ENCODE data around the gene CEP250. TPM values are rescaled to one million over a fixed set of nuclear protein-coding genes. Genes with fewer than 3 reads are reported as not detected.

The CEP250 gene
- total RNA-seq, 2 experiments from 2014 or later: 31.6 to 74.4 TPM

DNA sequence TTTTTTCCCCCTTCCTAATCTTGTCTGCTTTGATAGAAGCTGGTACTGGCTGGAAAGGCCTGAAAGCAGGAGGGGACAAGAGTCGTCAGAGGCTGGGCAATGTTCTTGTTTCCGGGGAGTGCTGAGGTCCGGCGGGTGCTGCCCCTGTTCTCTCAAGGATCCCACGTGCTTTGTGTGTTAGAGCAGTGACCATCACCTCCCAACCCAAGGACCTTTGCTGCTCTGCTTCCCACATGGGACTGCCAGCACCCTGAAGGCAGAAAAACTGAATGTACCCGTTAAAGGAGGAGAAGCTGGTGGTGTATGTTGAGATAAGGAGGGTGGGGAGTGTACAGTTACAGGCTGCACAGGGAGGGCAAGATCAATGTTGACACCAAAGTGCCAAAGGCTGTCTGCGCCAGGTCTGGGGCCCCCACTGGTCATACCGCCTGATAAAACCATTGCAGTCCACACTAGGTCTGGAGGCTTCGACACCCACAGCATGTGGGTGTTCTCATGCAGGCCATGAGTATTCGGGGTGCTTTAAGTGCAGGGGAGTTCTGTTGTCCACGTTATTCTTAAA lies 59.1 kb downstream of the CEP250 start:
- Histone ChIP-seq H3K4me1 (ENCODE audit: insufficient read depth, low read length, poor library complexity, severe bottlenecking) (no peaks in the 10 kb centered on the region), H3K9me2 (ENCODE audit: insufficient read depth, low read length) (no peaks in the 10 kb centered on the region), H3K79me2 (ENCODE audit: insufficient read depth, low read depth, low read length) (no peaks in the 10 kb centered on the region), H3K4me2 (ENCODE audit: low read length) (no peak overlapping the region), H3K36me3 (ENCODE audit: insufficient read depth, low read length) (peaks cover 49% of the 10 kb centered on the region), H4K20me1 (ENCODE audit: insufficient read depth, low read length) (no peaks in the 10 kb centered on the region), H3K9me3 (ENCODE audit: low read length) (no peaks in the 10 kb centered on the region), H3K4me3 (ENCODE audit: low read depth, low read length, poor library complexity, severe bottlenecking) (no peak overlapping the region), H2AFZ (ENCODE audit: low read length) (no peak overlapping the region), H3K27ac (ENCODE audit: low read depth, low read length, poor library complexity, severe bottlenecking) (no peak overlapping the region)
- BruUV-seq (replicated peaks): no TSS peak
- ChIA-PET CTCF (ENCODE audit: unreplicated experiment) (interaction anchor here (0.9 kb wide), 1 partner anchor 29 kb away, joined by 4 read pairs; no protein-coding TSS in a partner anchor), POLR2A (no interaction called here)
- TF ChIP-seq EZH2phosphoT487 (IDR thresholded peaks at IDR 0.05; ENCODE audit: borderline replicate concordance, low read depth, low read length): no peak
- TF ChIP-seq, protein P1, sequence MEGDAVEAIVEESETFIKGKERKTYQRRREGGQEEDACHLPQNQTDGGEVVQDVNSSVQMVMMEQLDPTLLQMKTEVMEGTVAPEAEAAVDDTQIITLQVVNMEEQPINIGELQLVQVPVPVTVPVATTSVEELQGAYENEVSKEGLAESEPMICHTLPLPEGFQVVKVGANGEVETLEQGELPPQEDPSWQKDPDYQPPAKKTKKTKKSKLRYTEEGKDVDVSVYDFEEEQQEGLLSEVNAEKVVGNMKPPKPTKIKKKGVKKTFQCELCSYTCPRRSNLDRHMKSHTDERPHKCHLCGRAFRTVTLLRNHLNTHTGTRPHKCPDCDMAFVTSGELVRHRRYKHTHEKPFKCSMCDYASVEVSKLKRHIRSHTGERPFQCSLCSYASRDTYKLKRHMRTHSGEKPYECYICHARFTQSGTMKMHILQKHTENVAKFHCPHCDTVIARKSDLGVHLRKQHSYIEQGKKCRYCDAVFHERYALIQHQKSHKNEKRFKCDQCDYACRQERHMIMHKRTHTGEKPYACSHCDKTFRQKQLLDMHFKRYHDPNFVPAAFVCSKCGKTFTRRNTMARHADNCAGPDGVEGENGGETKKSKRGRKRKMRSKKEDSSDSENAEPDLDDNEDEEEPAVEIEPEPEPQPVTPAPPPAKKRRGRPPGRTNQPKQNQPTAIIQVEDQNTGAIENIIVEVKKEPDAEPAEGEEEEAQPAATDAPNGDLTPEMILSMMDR (conservative IDR thresholded peaks at IDR 0.05; ENCODE audit: low read length): no peak
- no peak for DNase-seq (ENCODE audit: low spot score)
- intact Hi-C loops (cut with micrococcal nuclease; ENCODE audit: unreplicated experiment): no loop called here

GRCh38 chr20:35515341-35515740 lies 59.9 kb downstream of the CEP250 start:
- no peak overlapping the region for H3K4me2 ChIP-seq (ENCODE audit: low read length)
- intact Hi-C loops (cut with micrococcal nuclease; ENCODE audit: unreplicated experiment): no loop called here
- BruUV-seq (replicated peaks): no TSS peak
- H3K36me3 ChIP-seq (ENCODE audit: insufficient read depth, low read length): peaks cover 41% of the 10 kb centered on the region
- no peaks in the 10 kb centered on the region for H3K79me2 ChIP-seq (ENCODE audit: insufficient read depth, low read depth, low read length)
- POLR2A ChIA-PET: interaction anchor here (1.1 kb wide), 1 partner anchor 12 kb away, joined by 3 read pairs; no protein-coding TSS in a partner anchor
- no peak overlapping the region for H3K27ac ChIP-seq (ENCODE audit: low read depth, low read length, poor library complexity, severe bottlenecking)
- H3K4me1 ChIP-seq (ENCODE audit: insufficient read depth, low read length, poor library complexity, severe bottlenecking): no peaks in the 10 kb centered on the region
- no peak overlapping the region for H2AFZ ChIP-seq (ENCODE audit: low read length)
- no peak for TF ChIP-seq EZH2phosphoT487 (IDR thresholded peaks at IDR 0.05; ENCODE audit: borderline replicate concordance, low read depth, low read length)
- TF ChIP-seq, protein P1 (conservative IDR thresholded peaks at IDR 0.05; ENCODE audit: low read length): no peak
- DNase-seq (ENCODE audit: low spot score): no peak
- no peaks in the 10 kb centered on the region for H4K20me1 ChIP-seq (ENCODE audit: insufficient read depth, low read length)
- no peak overlapping the region for H3K4me3 ChIP-seq (ENCODE audit: low read depth, low read length, poor library complexity, severe bottlenecking)
- CTCF ChIA-PET (ENCODE audit: unreplicated experiment): no interaction called here
- no peaks in the 10 kb centered on the region for H3K9me3 ChIP-seq (ENCODE audit: low read length)
- H3K9me2 ChIP-seq (ENCODE audit: insufficient read depth, low read length): no peaks in the 10 kb centered on the region

- intact Hi-C loops (cut with micrococcal nuclease; ENCODE audit: unreplicated experiment): no loop called here
- Histone ChIP-seq H2AFZ (ENCODE audit: low read length) (no peak overlapping the region), H3K36me3 (ENCODE audit: insufficient read depth, low read length) (peaks cover 33% of the 10 kb centered on the region), H3K4me1 (ENCODE audit: insufficient read depth, low read length, poor library complexity, severe bottlenecking) (no peaks in the 10 kb centered on the region), H3K4me2 (ENCODE audit: low read length) (no peak overlapping the region), H3K79me2 (ENCODE audit: insufficient read depth, low read depth, low read length) (no peaks in the 10 kb centered on the region), H4K20me1 (ENCODE audit: insufficient read depth, low read length) (no peaks in the 10 kb centered on the region), H3K27ac (ENCODE audit: low read depth, low read length, poor library complexity, severe bottlenecking) (no peak overlapping the region), H3K9me2 (ENCODE audit: insufficient read depth, low read length) (no peaks in the 10 kb centered on the region), H3K9me3 (ENCODE audit: low read length) (no peaks in the 10 kb centered on the region), H3K4me3 (ENCODE audit: low read depth, low read length, poor library complexity, severe bottlenecking) (no peak overlapping the region)
- DNase-seq (ENCODE audit: low spot score): no peak
- ChIA-PET POLR2A (interaction anchor here (1.1 to 1.7 kb wide), 2 partner anchors 11 to 13 kb away, joined by 3 to 8 read pairs; no protein-coding TSS in a partner anchor), CTCF (ENCODE audit: unreplicated experiment) (no interaction called here)
- no peak for TF ChIP-seq EZH2phosphoT487 (IDR thresholded peaks at IDR 0.05; ENCODE audit: borderline replicate concordance, low read depth, low read length)
- TF ChIP-seq, protein P1 (conservative IDR thresholded peaks at IDR 0.05; ENCODE audit: low read length): no peak
- BruUV-seq (replicated peaks): no TSS peak
These were observed 60.7 kb downstream of the CEP250 start for GRCh38 chr20:35515949-35516645.

Data from OCI-LY7 (cell line).